Renal cortical epithelial cell (primary cell): ENCODE data around the gene RAPGEF4. TPM values are rescaled to one million over a fixed set of nuclear protein-coding genes. Genes with fewer than 3 reads are reported as not detected.

ENCODE experiments used
- DNase-seq: peaks from one replicate; pipeline ENCODE4 v3.0.0-alpha.2; 2011; ENCODE audit warnings: low read depth
- total RNA-seq: library from RNA; depleted of rRNA; stranded (reverse); fragments of >200 nt; gene quantifications from 2 replicates; pipeline ENCODE4 v1.2.3, GENCODE V29; 2014

RAPGEF4 gene
- total RNA-seq, 1 donor from 2014 or later, result 1.2 TPM

DNA sequence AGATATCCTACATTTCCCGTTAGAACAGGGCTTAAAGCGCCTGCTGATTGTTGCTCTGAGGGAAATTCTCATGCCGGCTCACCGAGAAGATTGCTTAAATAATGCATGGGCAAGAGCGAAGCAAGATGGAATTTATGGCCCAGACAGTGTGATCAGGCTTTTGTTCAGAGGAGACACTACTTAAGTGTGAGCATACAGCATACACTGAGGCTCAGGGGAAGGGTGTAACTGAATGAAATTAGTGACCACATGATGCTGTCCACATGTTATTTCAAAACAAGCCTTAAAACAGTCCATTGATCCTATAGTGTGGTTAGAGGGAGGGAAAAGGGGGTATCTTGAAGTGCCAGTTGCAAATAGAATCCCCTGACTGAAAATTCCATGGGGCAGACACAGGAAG, 125.5 kb downstream of the RAPGEF4 start:
- DNase-seq, result no peak

DNA sequence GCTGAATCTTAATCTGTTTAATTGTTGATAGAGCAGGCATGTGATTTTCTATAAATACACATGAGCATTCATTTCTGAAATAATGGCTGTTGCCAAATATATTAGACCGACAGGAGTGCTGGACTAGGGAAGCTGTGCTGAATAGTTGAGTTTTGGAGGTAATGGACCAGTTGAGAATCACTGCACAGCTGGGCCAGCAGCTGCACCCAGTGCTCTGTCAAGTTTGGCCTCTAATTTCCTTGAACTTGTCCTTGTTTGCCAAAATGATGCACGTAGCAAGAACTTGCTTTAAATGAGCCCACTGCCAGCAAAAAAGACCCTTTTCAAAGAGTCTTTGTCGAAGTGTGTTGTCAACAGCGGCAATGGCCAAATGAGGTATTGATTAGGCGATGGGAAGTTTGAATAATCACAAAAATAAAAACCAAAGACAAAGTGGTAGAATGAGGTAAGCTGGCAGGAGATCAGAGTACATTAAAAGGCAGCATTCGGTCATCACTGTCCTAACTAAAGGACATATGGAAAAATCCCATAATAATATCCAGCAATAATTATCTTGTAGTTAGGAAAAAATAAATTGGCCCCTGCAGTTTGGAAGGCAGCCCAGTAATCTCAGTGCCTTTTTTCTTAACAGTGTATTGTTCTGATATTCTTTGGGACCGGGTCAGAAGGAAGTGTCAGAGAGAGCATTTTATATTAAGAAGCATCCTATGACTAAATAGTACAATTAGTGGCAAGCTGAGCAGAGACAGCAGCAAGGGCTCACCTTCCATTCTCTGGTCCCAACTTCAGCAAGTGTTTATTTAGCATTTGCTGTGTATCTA, 126.2 kb downstream of the RAPGEF4 start:
- no peak for DNase-seq

DNA sequence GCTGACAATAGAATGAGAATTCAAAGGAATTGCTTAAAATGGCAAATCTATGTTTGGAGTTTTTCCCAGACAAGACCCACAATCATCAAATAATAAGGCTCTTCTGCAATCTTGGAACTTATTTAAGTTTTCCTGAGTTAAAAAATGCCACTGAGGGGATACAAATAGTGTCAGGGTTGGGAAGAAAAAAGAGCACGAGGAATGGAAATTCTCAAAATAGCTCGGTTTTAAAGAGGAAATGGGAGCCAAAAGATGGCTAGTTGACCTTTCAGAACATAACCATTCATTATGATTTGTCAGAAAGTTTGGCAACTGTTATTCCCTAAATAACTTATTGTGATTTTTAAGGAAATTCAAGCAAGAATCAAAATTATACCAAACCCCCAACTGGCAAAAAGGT, 127.7 kb downstream of the RAPGEF4 start:
- DNase-seq, result no peak

DNA sequence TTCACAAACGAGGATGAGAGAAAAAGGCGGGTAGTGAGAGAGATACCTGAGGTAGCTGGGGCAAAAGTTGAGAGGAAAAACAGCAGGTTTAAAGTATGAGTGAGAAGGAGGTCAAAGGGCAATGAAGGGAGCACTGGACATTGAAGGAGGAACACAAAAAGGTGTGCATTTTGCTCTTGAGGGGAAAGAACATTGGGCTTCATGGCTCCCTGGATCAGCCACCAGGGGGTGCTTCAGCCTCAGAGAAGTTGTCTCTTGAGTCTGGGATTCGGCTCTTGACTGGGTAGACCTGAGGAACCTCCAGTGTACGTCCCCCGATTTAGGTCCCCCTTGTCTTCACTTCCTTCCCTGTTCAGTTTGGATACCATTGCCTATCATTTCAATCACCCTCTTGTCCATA, 128.5 kb downstream of the RAPGEF4 start:
- DNase-seq, result peak; percentile 14

DNA sequence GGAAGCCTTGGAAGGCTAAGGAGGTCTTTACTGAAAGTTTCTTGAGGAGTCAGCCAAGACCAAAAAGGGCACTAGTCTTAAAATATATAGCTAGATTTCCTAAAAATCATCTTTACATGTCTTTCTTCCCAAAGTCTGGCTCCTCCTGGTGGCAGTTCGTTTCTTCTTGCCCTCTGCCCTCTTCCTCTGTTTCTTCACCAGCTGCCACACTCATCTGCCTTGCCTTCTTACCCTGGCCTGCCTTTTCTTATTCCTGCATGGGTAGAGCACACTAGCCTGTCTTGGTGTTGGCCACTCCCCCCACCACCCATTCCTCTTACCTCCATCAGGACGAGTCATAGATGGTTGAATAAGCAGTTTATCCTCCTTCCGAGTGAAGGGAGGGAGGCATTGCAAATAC, 129.8 kb downstream of the RAPGEF4 start:
- no peak for DNase-seq

DNA sequence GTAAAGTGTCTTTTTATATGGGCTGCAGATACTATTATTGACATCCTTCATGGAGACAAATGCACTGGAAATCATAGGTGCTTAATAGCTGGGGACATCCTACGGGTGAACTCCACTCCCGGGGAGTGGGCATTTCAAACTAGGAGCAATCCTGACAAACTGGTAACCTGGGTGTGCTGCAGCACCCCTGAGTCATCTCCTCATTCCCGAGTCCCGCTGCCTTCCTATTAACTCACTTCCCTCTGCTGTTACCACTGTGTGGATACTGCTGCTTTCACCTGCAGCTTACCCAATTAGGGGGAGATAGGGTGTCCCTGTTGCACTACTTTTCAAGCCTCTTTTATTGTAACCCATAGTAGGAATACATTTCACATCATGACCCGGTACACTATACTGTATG, 134.2 kb downstream of the RAPGEF4 start:
- no peak for DNase-seq

DNA sequence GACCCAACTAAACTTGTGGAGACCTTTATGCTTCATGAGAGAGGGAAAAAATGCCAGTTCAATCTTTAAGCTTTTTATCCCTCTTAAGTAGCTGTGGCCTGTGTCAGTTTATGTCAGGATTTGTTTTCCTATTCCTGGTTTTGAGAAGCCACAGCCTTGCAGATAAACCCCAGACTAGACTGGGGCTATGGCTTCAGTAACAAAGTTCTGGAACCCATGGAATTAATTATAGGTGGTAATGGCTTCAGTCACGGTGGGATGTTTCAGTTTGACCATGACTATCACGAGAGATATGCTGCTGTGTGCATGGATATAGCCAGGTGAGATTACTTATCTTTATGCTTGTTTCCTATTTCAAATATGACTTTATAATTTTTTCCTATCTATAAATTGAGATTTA, 134.8 kb downstream of the RAPGEF4 start:
- no peak for DNase-seq

DNA sequence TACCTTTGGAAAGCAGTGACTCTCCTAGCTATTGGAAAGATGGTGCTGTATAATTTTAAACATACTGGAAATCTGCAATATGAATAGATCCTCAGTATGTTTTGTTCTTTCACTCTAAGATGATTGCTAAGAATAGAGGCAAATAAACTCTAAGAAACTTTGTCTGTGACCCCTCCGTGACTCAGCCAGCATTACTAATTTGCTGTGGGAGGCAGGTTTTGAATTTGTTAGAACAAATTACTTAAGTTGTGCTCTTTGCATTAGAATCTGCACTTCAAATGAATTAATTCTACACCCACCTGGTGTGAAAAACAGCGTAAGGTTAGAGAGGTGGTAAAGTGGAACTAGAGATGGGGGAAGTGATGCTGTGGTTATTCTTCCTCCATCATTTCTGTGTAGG, 142.2 kb downstream of the RAPGEF4 start:
- DNase-seq, result peak; percentile 45

DNA sequence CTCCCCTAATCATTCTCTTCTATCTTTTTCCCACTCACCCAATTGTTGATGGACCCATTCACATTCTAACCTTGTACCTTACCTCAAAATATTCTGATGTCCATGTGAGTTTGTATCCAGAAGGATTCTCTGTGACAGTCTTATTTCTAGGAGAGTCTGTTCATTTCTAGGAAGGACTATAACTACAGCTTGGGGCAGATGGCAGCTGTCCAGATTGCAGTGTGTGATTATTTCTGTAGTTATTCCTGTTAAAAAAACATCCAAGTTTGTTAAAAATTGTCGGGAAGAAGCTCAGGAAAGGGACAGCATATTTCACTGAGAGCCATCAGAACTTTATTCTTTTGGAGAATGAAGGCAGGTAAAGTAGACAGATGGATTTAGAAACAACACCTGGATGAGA, 142.6 kb downstream of the RAPGEF4 start:
- DNase-seq, result peak; percentile 15

DNA sequence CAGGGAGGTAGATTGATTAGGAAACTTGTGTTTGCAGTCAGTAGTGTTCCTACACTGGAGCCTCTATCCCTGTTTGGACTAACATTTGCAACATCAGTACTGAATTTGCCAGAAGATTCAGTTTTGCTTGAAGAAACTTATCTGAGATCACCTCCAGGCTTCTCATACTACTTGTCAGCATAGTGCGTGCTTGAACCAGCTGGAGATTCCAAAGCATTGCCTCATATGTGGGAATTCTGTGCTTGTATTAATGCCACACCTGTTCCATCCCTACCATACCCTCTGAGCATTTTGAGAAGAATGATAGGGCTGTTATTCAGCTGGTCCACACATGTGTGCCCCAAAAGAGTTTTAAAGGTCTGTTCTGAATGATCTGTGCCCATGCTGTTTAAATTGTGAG, 148.7 kb downstream of the RAPGEF4 start:
- DNase-seq, result no peak

DNA sequence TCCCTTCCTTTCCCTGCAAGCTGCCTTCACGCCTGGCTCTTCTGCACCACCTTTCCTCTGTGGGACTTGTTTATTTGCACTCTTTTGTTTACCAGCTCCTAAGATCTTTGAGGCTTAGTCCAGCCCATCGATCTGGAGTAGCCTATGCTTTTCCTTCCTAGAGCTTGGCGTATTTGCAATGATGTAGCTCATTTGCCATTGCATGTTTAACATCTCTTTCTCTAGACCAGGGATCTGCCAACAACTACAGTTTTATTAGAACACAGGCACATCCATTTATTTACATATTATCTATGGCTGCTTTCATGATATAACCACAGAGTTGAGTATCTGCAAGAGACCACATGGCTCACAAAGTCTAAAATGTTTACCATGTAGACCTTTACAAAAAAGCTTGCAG, 150.4 kb downstream of the RAPGEF4 start:
- no peak for DNase-seq

DNA sequence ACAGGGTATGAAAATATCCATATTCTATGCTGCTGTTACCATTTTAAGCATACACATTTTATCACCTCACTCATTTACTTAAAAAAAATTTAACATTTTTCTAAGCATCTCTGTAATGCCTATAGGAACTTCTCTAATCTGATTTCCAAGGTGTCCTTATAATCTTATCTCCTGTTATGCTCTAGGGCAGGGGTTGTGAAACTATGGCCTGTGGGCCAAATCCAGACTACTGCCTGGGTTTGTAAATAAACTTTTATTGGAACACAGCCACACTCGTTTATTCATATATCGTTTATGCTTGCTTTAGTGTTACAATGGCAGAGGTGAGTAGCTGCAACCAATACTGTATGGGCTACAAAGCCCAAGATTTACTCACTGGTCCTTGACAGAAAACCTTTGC, 151.6 kb downstream of the RAPGEF4 start:
- DNase-seq, result no peak

DNA sequence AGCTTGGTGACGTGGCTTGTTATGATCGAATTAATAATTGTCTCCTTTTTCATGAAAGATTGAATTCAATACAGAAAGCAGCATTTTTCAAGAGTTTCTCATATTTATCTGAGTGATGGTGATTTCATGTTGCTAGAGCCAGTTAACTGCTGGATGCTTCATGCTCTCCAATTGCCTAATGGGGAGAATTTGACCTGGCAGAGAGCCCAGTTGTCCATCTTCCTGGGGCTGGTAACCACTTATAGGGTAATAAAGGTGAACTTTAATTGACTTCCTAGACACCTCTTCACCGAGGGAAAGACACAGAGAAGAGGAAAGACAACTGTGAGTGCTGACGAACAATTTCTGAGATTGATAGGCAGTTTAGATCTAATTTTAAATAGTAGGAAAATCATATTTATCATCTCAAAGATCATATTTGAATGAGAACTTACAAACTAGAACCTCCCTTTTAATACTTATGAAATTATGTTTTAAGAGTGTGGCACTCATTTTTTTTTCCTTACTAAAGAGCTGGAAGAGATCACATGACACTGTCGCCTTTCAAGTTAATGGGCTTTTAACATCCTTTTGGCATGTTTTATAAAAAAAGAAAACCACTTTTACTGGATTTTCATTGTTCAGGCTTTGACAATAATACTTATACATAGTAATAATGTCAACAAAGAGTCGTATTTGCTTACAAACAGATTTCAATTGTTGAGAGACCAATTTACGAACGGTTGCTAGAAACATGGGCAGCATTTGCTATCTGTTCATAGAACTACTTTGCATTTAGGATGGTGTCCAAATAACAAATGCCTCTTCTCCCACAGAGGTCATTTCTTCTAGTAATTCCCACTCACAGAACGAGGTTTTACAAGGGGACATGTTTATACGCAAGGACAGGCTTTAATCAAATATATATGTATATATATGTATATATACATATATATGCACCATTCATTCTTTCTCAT, 153.3 kb downstream of the RAPGEF4 start:
- DNase-seq, result no peak

DNA sequence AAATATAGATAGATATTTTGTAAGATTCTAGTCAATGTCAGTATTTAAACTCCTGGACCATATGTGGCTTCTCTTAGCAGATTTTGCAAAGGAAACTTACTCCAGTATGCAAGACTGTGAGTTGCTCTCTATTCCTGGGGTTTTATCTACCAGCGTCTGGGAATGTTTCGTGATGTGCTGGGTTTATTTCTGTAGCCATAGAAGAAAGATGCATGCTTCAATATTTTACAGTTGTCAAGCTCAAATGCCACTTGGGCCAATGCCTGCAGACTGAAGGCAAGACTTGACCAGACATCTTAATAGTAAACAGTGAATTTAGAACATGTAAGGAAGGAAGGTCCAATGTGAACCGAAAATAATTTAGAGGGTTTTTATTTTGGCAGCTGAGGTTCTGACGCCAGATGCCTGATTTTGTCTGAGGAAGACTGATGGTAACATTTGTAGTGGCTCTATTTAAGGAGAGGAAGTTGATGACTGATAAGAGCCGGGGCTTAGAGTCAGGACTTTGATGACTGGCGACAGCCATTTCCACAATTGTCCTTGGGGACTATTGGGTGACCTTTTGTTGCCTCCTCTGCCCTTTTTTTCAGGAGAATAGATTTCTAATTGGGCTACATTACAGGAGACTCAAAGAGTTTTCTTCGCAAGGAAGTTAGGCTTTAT, 154.3 kb downstream of the RAPGEF4 start:
- DNase-seq, result no peak

DNA sequence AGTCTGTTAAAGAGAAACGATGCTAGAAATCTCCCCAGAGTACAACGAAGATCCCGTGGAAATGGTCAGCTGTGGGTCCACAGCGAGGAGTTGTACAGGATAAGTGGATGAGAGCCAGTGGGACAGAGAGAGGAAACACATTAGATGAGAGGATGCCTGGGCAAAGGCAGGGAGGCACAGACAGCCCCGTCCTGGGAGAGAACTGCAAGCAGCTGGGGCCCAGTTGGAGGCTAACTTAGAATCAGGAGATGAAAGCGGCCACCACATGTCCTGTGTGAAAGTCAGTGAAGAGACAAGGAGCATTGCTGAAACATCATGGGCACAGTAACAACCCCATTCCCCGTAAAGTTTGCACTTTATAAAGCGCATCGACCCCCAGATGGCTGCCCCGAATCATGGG, 157.5 kb downstream of the RAPGEF4 start:
- DNase-seq, result no peak

DNA sequence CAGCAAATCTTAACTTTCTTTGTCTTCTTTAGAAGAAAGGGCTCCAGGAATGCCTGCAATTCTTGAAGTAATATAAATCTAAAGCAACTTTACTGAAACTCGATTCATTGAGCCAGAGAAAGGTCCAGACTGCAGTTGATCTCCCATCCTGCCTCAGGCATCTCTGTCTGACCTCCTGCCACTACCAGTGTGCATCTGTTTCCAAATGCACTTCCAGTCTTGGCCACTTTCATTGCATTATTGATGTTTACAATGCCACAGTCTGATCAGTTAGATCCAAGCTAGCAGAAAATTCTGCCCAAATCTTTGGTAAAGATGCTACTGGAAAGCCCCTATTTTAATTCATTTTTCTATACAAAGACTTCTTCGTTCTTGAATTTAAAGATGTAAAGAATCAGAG, 158.0 kb downstream of the RAPGEF4 start:
- no peak for DNase-seq

DNA sequence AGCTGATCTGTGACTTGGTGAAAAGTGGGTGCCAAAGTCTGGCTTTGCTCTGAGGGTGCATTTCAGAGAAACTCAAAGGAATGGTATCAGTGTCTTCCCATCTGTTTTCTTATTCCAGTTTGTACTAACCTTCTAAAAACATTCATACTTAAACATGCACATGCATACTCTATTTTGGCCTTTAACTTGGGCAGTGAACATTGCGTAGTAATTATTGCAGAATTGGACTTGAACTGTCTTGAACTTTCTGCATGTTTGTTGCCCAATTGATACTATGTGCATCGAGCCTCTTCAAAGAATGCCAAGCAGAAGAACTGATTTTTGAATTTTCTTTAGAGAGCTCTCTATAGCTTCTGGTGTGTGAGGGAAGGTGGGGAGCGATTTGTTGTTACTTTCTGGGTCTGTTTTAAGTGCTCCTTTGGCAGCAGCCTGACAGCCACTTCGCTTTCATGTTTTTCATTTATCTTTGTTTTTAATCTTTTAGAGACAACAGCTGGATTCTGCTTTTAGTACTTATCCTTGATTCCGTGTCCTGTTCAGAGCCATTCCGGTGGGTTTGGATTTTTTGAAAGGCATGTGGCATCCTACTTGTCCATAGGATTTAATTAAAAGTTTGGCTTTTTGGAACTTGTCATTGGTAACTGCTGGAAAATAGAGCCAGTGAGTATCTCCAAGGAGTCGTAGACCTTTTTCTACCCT, 159.2 kb downstream of the RAPGEF4 start:
- DNase-seq, result no peak

DNA sequence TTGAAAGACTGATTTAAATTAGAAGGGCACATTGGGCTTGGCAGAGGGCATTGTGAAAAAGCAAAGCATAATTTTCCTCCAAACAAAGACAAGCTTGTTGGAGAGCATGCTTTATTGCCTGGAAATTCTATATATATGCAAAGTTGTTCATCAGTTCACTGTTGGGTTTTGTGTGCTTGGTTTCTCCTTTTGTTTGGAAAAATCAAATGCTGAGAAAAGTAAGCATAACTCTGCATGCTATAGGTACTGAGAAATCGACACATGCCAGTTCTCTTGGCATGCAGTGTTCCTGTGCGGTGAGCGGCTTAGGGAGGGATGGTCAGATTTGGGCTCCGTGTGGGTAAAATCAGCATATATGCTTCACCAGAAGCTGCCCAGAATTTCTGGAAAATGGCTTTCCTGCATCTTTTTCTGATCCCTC, 161.0 kb downstream of the RAPGEF4 start:
- DNase-seq, result no peak

DNA sequence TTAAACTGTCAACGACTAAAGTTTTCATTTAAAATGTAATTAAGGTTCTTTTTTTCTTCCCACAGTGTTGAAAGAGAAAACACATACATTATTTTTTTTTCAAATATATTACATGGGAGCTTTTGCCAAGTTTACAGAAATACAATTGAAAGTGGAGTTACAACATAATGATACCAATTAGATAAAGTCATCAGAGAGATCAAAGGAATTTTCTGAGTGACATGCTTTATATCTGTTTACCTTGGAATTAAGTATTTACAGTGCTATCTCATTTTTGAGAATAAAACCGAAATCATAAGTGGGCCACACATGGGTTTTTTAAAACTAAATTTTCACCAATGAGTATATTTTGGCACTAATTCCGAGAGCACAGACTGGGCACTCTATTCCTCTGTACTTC, 165.2 kb downstream of the RAPGEF4 start:
- DNase-seq, result no peak

DNA sequence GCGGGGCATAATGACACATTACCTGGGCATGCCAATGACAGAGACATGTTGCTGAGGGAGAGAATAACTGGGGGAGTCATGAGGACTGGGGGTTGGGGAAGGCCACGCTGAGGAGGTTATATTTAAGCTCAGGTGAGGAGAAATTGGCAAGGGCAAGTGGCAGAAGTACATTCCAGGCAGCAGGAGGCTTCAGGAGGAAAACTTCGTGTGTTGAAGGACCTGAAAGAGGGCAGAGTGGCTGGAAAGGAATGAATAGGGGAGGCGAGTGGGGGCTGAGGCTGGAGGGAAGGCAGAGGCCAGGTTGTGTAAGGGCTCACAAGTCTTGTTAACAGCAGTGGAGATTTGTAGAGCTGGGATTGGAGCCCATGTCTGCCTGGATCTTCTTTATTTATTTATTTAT, 166.3 kb downstream of the RAPGEF4 start:
- DNase-seq, result no peak

DNA sequence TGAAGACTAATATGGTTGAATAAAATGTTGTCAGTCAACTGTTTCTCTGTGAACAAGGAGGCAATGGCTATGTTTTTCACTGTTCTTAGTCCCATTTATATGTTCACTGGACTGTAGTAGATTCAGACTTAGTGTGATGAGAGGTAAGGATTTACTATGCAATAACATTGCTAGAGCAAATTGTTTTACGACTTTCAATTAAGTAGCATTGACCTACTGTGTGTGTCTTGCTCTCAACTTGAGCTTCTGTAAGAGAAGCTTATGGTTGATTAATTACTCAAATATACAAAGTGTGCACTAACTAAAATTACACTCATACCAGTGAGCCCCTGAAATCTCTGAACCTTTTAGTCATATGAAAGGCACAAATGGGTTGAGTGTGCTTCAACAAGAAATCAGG, 168.6 kb downstream of the RAPGEF4 start:
- DNase-seq, result no peak
